ENCODE data around the gene ZBED3. TPM values are rescaled to one million over a fixed set of nuclear protein-coding genes. Genes with fewer than 3 reads are reported as not detected.

The ZBED3 gene
- polyA plus RNA-seq, 1 donor from 2014 or later: 0.56 TPM

DNA sequence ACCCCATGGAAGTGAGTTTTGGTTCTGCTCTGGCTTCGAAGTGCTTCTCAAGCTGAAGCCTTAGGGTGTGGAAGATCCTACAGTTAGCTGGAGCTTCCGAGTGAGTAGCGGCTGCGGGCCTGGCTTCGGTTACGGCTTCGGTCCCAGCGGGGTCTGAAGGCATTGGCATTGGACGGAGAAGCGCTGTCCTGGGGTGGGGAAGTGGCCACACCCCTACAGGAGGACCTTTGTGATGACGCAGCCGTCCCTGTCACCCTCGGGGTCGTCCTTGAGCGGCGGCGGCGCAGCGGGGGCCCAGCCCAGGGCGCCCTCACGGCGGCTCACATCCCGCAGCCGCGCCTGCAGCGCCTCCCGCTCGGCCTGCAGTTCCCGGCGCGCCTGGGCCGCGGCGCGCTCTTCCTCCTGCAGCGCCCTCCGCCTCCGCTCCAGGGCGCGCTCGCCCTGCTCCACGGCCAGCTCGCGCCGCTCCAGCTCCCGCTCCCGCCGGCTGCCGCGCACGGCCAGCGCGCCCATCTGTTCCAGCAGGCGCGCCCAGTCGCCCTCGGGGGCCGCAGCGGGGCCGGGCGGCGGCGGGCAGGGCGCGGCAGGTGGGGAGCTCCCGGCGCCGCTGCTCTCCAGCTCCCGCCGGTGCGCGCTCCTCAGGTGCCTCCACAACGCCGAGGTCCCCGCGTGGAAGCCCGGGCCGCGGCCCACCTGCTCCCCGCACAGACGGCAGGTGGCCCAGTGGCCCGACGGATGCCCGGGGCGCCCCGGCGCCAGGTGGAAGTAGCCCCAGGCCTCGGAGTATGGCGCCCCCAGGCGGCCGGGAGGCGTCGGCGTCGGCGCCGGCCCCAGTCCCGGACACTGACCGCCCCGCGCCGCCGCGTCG, 9.9 kb downstream of the ZBED3 start:
- Histone ChIP-seq H3K27me3 (ENCODE audit: insufficient read depth, low read depth, low read length) (peaks cover 8% of the 10 kb centered on the region), H3F3A (ENCODE audit: insufficient read depth, low read length, poor library complexity, severe bottlenecking) (no peaks in the 10 kb centered on the region), H3K79me2 (replicated peaks; ENCODE audit: insufficient read depth, low read length) (no peaks in the 10 kb centered on the region), H3K27ac (ENCODE audit: low read length) (no peak overlapping the region), H3K9me3 (ENCODE audit: low read length) (no peaks in the 10 kb centered on the region), H3K9me2 (ENCODE audit: insufficient read depth, low read length) (no peaks in the 10 kb centered on the region), H3K4me3 (ENCODE audit: low read length) (no peak overlapping the region), H4K20me1 (ENCODE audit: insufficient read depth) (no peaks in the 10 kb centered on the region), H2AFZ (ENCODE audit: low read depth, low read length) (no peak overlapping the region), H3K4me2 (ENCODE audit: low read length) (no peak overlapping the region), H3K36me3 (ENCODE audit: insufficient read depth, low read length) (no peaks in the 10 kb centered on the region), H3K9ac (ENCODE audit: low read length) (no peak overlapping the region)
- TF ChIP-seq RAD21 (conservative IDR thresholded peaks at IDR 0.05) (no peak), POLR2AphosphoS5 (IDR thresholded peaks at IDR 0.05) (no peak), CTCF (IDR thresholded peaks at IDR 0.05; ENCODE audit: poor library complexity, severe bottlenecking) (peak; percentile 41)

DNA sequence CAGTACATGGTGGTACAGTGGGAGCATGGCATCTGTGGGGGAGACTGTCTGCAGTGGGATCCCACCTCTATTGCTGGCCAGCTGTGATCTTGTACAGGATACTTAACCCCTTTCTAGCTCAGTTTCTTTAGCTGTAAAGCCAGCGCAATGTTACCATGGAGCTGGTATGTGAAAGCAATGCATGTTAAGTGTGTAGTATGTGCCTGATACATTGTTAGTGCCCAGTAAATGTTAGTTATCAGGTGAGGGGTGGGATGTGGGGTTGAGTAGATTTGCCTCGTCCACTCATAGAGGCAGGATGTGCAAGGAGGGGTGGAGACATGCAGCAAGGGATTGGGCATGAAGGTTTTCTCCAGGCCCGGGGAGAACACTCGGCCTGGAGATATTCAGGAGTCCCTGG, 12.3 kb downstream of the ZBED3 start:
- Histone ChIP-seq H3K36me3 (ENCODE audit: insufficient read depth, low read length) (no peaks in the 10 kb centered on the region), H4K20me1 (ENCODE audit: insufficient read depth) (no peaks in the 10 kb centered on the region), H3K9ac (ENCODE audit: low read length) (no peak overlapping the region), H3K27ac (ENCODE audit: low read length) (no peak overlapping the region), H3K4me2 (ENCODE audit: low read length) (no peak overlapping the region), H3K79me2 (replicated peaks; ENCODE audit: insufficient read depth, low read length) (no peaks in the 10 kb centered on the region), H3K9me2 (ENCODE audit: insufficient read depth, low read length) (no peaks in the 10 kb centered on the region), H3K9me3 (ENCODE audit: low read length) (no peaks in the 10 kb centered on the region), H3F3A (ENCODE audit: insufficient read depth, low read length, poor library complexity, severe bottlenecking) (no peaks in the 10 kb centered on the region), H3K27me3 (ENCODE audit: insufficient read depth, low read depth, low read length) (peaks cover 8% of the 10 kb centered on the region), H3K4me3 (ENCODE audit: low read length) (no peak overlapping the region), H2AFZ (ENCODE audit: low read depth, low read length) (no peak overlapping the region)
- TF ChIP-seq CTCF (IDR thresholded peaks at IDR 0.05; ENCODE audit: poor library complexity, severe bottlenecking) (no peak), MXI1 (conservative IDR thresholded peaks at IDR 0.05; ENCODE audit: poor library complexity, severe bottlenecking) (no peak), TAF1 (IDR thresholded peaks at IDR 0.05; ENCODE audit: low read depth) (no peak), EZH2 (IDR thresholded peaks at IDR 0.05; ENCODE audit: borderline replicate concordance, insufficient read depth, low read length, poor library complexity, severe bottlenecking) (no peak), EP300 (conservative IDR thresholded peaks at IDR 0.05; ENCODE audit: poor library complexity, severe bottlenecking) (no peak), POLR2AphosphoS5 (IDR thresholded peaks at IDR 0.05) (no peak), RAD21 (conservative IDR thresholded peaks at IDR 0.05) (no peak), SMC3 (conservative IDR thresholded peaks at IDR 0.05; ENCODE audit: poor library complexity) (no peak)
- TF ChIP-seq, protein P1, sequence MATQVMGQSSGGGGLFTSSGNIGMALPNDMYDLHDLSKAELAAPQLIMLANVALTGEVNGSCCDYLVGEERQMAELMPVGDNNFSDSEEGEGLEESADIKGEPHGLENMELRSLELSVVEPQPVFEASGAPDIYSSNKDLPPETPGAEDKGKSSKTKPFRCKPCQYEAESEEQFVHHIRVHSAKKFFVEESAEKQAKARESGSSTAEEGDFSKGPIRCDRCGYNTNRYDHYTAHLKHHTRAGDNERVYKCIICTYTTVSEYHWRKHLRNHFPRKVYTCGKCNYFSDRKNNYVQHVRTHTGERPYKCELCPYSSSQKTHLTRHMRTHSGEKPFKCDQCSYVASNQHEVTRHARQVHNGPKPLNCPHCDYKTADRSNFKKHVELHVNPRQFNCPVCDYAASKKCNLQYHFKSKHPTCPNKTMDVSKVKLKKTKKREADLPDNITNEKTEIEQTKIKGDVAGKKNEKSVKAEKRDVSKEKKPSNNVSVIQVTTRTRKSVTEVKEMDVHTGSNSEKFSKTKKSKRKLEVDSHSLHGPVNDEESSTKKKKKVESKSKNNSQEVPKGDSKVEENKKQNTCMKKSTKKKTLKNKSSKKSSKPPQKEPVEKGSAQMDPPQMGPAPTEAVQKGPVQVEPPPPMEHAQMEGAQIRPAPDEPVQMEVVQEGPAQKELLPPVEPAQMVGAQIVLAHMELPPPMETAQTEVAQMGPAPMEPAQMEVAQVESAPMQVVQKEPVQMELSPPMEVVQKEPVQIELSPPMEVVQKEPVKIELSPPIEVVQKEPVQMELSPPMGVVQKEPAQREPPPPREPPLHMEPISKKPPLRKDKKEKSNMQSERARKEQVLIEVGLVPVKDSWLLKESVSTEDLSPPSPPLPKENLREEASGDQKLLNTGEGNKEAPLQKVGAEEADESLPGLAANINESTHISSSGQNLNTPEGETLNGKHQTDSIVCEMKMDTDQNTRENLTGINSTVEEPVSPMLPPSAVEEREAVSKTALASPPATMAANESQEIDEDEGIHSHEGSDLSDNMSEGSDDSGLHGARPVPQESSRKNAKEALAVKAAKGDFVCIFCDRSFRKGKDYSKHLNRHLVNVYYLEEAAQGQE (IDR thresholded peaks at IDR 0.05; ENCODE audit: borderline replicate concordance): no peak
